GM12875 (cell line): ENCODE results near the gene HDGFL2.

Experiments
- H3K4me3 ChIP-seq: one replicate; pipeline ENCODE4 v1.5.1; 2011; ENCODE audit warnings: low read depth, low read length, control low read depth
- TF ChIP-seq, protein P1 (sequence below): IDR thresholded peaks from 2 replicates; pipeline ENCODE4 v1.5.1; 2011; ENCODE audit warnings: low read depth, mild to moderate bottlenecking, control low read depth, inconsistent platforms, low read length, moderate library complexity, borderline replicate concordance; ENCODE audit not compliant: insufficient read depth

Gene HDGFL2

GRCh38 chr19:4430760-4431159 lies 41.3 kb upstream of the HDGFL2 start:
- TF ChIP-seq, protein P1, sequence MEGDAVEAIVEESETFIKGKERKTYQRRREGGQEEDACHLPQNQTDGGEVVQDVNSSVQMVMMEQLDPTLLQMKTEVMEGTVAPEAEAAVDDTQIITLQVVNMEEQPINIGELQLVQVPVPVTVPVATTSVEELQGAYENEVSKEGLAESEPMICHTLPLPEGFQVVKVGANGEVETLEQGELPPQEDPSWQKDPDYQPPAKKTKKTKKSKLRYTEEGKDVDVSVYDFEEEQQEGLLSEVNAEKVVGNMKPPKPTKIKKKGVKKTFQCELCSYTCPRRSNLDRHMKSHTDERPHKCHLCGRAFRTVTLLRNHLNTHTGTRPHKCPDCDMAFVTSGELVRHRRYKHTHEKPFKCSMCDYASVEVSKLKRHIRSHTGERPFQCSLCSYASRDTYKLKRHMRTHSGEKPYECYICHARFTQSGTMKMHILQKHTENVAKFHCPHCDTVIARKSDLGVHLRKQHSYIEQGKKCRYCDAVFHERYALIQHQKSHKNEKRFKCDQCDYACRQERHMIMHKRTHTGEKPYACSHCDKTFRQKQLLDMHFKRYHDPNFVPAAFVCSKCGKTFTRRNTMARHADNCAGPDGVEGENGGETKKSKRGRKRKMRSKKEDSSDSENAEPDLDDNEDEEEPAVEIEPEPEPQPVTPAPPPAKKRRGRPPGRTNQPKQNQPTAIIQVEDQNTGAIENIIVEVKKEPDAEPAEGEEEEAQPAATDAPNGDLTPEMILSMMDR = no peak
- no peak overlapping the region for H3K4me3 ChIP-seq

DNA sequence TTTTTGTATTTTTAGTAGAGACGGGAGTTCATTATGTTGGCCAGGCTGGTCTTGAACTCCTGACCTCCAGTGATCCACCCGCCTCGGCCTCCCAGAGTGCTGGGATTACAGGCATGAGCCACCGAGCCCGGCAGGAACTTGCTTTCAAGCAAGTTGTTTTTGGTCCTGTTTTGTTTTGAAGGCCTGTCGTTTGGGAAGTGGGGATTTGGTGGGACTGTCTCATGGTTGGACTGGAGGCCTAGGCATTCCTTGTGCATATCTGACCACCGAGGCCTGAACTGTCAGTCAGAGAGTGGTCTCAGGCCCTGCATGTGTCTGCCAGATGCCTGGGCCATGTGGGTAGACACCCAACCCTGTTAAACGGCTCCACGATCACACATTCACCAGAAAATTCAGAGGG lies 40.8 kb upstream of the HDGFL2 start:
- TF ChIP-seq, protein P1 = no peak
- no peak overlapping the region for H3K4me3 ChIP-seq

DNA sequence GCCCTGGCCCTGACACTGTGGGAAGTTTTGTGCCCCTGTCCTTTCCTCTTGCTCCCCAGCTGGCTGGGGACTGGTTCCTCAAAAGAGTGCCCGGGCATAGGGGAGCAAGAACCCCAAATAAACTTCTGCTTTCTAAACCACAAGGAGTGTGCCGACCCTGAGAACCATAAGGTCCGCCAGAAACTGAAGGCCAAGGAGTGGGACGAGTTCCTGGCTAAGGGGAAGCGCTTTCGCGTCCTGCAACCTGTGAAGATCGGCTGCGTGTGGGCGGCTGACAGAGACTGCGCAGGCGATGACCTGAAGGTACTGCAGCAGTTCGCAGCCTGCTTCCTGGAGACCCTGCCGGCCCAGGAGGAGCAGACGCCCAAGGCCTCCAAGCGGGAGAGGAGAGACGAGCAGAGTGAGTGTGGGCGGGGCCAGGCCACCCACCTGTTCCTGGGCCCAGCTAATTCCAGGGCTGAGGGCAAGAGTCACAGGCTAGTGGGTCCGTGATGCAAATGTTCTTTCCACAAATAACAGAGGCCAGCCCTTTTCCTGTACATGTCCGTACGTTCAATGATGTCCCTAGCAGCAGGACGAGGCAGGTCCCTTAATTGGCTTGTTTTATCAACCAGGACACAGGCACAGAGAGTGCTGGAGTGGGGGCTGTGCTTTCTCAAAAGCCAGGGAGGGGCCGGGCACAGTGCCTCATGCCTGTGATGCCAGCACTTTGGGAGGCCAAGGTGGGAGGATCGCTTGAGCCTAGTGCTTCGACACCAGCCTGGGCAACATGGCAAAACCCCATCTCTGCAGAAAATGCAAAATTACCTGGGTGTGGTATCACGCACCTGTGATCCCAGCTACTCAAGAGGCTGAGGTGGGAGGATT lies 40.1 kb upstream of the HDGFL2 start:
- TF ChIP-seq, protein P1 = no peak

GRCh38 chr19:4432918-4433506 lies 39.1 kb upstream of the HDGFL2 start:
- TF ChIP-seq, protein P1 = no peak
- H3K4me3 ChIP-seq = no peak overlapping the region

More for the DNA sequence above, 40.1 kb upstream of the HDGFL2 start:
- no peak overlapping the region for H3K4me3 ChIP-seq

DNA sequence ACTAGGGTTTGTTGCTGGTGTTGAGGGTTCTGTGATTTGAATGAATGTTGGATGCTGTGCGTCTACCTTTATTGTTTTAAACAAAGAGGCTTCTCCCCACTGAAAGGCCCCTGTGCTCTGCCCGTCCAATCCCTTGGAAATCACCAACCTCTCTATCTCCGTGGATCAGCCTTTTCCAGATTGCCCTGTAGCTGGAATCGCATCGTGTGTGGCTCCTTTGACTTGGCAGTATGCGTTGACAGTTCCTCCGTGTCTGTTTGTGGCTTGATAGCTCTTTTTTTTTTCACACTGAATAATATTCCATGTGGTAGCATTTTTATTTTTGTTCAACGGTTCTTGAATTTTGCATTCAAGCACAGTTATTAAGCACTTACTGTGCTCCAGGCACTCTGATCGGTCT lies 37.7 kb upstream of the HDGFL2 start:
- TF ChIP-seq, protein P1 = no peak

GRCh38 chr19:4436231-4436630 lies 35.9 kb upstream of the HDGFL2 start:
- H3K4me3 ChIP-seq = no peak overlapping the region
- TF ChIP-seq, protein P1 = no peak

More for the DNA sequence above, 37.7 kb upstream of the HDGFL2 start:
- no peak overlapping the region for H3K4me3 ChIP-seq

DNA sequence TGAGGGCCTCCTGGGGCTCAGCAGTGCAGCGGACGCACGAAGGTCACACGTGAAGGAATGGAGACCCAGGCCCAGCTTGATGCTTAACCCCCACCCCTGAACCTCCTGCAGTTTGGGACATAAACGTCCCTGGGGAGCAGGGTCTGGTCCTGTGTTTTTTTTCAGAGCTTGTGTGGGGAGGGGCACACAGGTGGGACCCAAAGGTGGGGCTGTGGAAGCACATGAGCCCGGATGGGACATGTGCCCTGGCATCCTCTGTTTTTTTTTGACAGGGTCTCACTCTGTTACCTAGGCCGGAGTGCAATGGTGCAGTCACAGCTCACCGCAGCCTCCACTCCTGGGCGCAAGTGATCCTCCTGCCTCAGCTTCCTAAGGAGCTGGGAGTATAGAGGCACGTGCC lies 35.0 kb upstream of the HDGFL2 start:
- TF ChIP-seq, protein P1 = no peak
- H3K4me3 ChIP-seq = no peak overlapping the region
